CD14-positive monocyte (primary cell): ENCODE results near the gene FLAD1. TPM values are rescaled to one million over a fixed set of nuclear protein-coding genes. Genes with fewer than 3 reads are reported as not detected.

Source experiments
- DNase-seq, 3 donors: peaks; one replicate each; pipeline ENCODE4 v3.0.0-alpha.2; 2011 to 2022
- H2AFZ ChIP-seq: 2 replicates; pipeline ENCODE4 v1.6.0; 2012; ENCODE audit warnings: mild to moderate bottlenecking, low read depth, low read length, inconsistent platforms; ENCODE audit not compliant: insufficient read depth, poor library complexity, severe bottlenecking
- H3K27ac ChIP-seq, 2 donors: 1 replicate in 1 of 2; 2 replicates in 1 of 2; pipeline ENCODE4 v1.5.1; 2012 to 2013; ENCODE audit warnings: low read length in 2 of 2, control low read depth in 1 of 2, inconsistent platforms in 1 of 2, low read depth in 1 of 2, mild to moderate bottlenecking in 1 of 2
- H3K27me3 ChIP-seq, 2 donors: one replicate each; pipeline versions ENCODE4 v1.6.0 to v1.6.1; 2011 to 2013; ENCODE audit warnings: low read length in 2 of 2; ENCODE audit not compliant: control insufficient read depth in 2 of 2, insufficient read depth in 2 of 2
- H3K36me3 ChIP-seq, 2 donors: replicated peaks in 1 of 2; 1 replicate in 1 of 2; 2 replicates in 1 of 2; pipeline versions ENCODE4 v1.5.1 to v1.6.1; 2012 to 2013; ENCODE audit warnings: low read length in 2 of 2, control low read depth in 1 of 2, inconsistent platforms in 1 of 2, mild to moderate bottlenecking in 1 of 2; ENCODE audit not compliant: insufficient read depth in 2 of 2, control insufficient read depth in 1 of 2
- H3K4me1 ChIP-seq, 2 donors: 1 replicate in 1 of 2; 2 replicates in 1 of 2; pipeline versions ENCODE4 v1.5.1 to v1.6.1; 2012 to 2013; ENCODE audit warnings: low read length in 2 of 2, control low read depth in 1 of 2, inconsistent platforms in 1 of 2, mild to moderate bottlenecking in 1 of 2, moderate library complexity in 1 of 2; ENCODE audit not compliant: insufficient read depth in 2 of 2, control insufficient read depth in 1 of 2
- H3K4me2 ChIP-seq: replicated peaks from 2 replicates; pipeline ENCODE3; 2012; ENCODE audit warnings: low read length, moderate library complexity, mild to moderate bottlenecking; ENCODE audit not compliant: poor library complexity, severe bottlenecking; ENCODE audit errors: extremely low read depth
- H3K4me3 ChIP-seq, 3 experiments: fragments of 200-600 bp in 1 of 3; sonication (generic) in 1 of 3; replicated peaks in 1 of 3; 1 replicate in 2 of 3; 2 replicates in 1 of 3; pipeline ENCODE4 v1.5.1; 2011 to 2013; ENCODE audit warnings: low read length in 3 of 3, mild to moderate bottlenecking in 3 of 3, control low read depth in 2 of 3, low read depth in 2 of 3, inconsistent platforms in 1 of 3, moderate library complexity in 1 of 3
- H3K79me2 ChIP-seq: 2 replicates; pipeline ENCODE4 v1.6.0; 2012; ENCODE audit warnings: mild to moderate bottlenecking, control low read depth, inconsistent platforms, low read length, moderate library complexity; ENCODE audit not compliant: insufficient read depth
- H3K9ac ChIP-seq: 2 replicates; pipeline ENCODE4 v1.6.0; 2017; ENCODE audit warnings: low read length, mild to moderate bottlenecking; ENCODE audit not compliant: insufficient read depth, poor library complexity, severe bottlenecking
- H3K9me3 ChIP-seq, 2 donors: replicated peaks in 1 of 2; 1 replicate in 1 of 2; 2 replicates in 1 of 2; pipeline versions ENCODE4 v1.5.1 to v1.6.1; 2012 to 2013; ENCODE audit warnings: low read length in 2 of 2, control low read depth in 1 of 2; ENCODE audit not compliant: control insufficient read depth in 1 of 2, insufficient read depth in 1 of 2
- H4K20me1 ChIP-seq: 2 replicates; pipeline ENCODE4 v1.6.0; 2012; ENCODE audit warnings: mild to moderate bottlenecking, low read length, control low read depth, moderate library complexity; ENCODE audit not compliant: insufficient read depth
- H3K27ac Mint-ChIP-seq, 7 donors: one replicate each; pipeline ENCODE4 v1.8.0; 2020; ENCODE audit warnings: mild to moderate bottlenecking in 7 of 7, mixed read lengths in 7 of 7, moderate library complexity in 6 of 7, inconsistent platforms in 2 of 7
- H3K27me3 Mint-ChIP-seq, 3 donors: one replicate each; pipeline ENCODE4 v1.8.0; 2021 to 2022; ENCODE audit warnings: low read depth in 3 of 3, mild to moderate bottlenecking in 3 of 3, mixed read lengths in 3 of 3, moderate library complexity in 3 of 3, inconsistent platforms in 1 of 3
- H3K36me3 Mint-ChIP-seq, 2 donors: one replicate each; pipeline ENCODE4 v1.8.0; 2020; ENCODE audit warnings: mixed read lengths in 2 of 2, inconsistent platforms in 1 of 2, mild to moderate bottlenecking in 1 of 2
- H3K4me1 Mint-ChIP-seq: one replicate; pipeline ENCODE4 v1.8.0; 2020; ENCODE audit warnings: mild to moderate bottlenecking, mixed read lengths
- H3K4me3 Mint-ChIP-seq, 2 donors: one replicate each; pipeline ENCODE4 v1.8.0; 2020; ENCODE audit warnings: mild to moderate bottlenecking in 2 of 2, mixed read lengths in 2 of 2, moderate library complexity in 1 of 2
- H3K9me3 Mint-ChIP-seq, 7 donors: one replicate each; pipeline ENCODE4 v1.8.0; 2020 to 2022; ENCODE audit warnings: mixed read lengths in 7 of 7, mild to moderate bottlenecking in 6 of 7, moderate library complexity in 6 of 7, inconsistent platforms in 2 of 7
- WGBS: methylation state at CpG from one replicate; pipeline ENCODE4 v1.1.5; 2013; ENCODE audit warnings: missing lambda C conversion rate; ENCODE audit not compliant: insufficient coverage; 5-methylcytosine and 5-hydroxymethylcytosine counted together
- intact Hi-C, 2 donors: fragments of 100-400 bp; cut with micrococcal nuclease; formaldehyde crosslinking; loops; one replicate each; pipeline versions ENCODE4 v1.15.0 to v1.15.1; 2023
- polyA plus RNA-seq, 3 donors: library from polyadenylated mRNA; depleted of rRNA in 1 of 3; unstranded in 2 of 3; stranded (reverse) in 1 of 3; fragments of 300-500 nt in 2 of 3; fragments of >200 nt in 1 of 3; fragmentation: Illumina TruSeq in 2 of 3; gene quantifications; 1 replicate in 2 of 3; 2 replicates in 1 of 3; pipeline ENCODE4 v1.2.3, GENCODE V29; 2012 to 2021
- TF ChIP-seq, protein P1 (sequence below): fragments of 200-600 bp; IDR thresholded peaks from one replicate; pipeline ENCODE4 v1.8.0; 2022; ENCODE audit warnings: antibody characterized with exemption, mild to moderate bottlenecking

FLAD1 gene
- polyA plus RNA-seq, 3 donors: 31.5 to 41.6 (median 35.1) TPM

DNA sequence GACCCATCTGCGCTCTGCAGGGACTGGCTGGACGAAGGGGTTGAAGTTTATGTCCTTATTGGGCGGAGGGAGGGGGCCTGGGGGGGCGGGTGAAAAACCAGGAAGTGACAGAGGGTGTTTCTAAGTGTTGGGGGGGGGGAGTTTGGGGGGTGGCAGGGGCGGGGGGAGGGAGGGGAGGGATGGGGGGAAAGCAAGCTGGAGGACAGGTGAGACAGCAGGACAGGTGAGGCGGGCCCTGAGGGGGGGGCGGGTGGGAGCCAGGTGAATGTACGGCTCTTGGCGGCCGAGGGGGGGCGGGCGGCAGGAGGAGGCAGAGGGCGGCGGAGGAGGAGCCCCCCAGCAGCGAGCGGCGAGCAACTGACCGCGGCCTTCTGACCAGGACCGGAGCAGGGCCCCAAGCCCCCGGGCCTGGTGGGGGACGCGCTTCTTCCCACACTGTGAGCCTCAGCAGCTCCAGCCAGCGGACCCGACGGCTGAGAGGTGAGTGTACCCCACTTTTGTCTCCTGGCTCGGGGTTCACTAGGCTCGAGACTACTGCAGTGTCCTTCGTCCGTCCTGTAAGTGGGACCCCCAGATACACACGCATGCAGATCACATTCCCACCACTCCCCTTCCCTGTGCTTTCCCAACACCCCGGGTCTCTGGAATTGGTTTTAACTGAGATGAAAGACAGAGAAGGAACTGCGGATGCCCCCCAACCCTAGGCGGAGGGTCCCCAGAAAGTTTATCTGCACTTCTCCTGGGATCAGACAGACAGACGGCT, 19.5 kb downstream of the FLAD1 start, which contains the start of gene ZBTB7B:
ZBTB7B (plus strand) TSS at position 339 of the 763 bp plus-strand sequence. CDS start 11,859 bp downstream, outside the sequence.
- peaks cover 56% of the 10 kb centered on the region for H3K4me1 Mint-ChIP-seq
- peaks cover 78% of the 10 kb centered on the region for H3K79me2 ChIP-seq

DNA sequence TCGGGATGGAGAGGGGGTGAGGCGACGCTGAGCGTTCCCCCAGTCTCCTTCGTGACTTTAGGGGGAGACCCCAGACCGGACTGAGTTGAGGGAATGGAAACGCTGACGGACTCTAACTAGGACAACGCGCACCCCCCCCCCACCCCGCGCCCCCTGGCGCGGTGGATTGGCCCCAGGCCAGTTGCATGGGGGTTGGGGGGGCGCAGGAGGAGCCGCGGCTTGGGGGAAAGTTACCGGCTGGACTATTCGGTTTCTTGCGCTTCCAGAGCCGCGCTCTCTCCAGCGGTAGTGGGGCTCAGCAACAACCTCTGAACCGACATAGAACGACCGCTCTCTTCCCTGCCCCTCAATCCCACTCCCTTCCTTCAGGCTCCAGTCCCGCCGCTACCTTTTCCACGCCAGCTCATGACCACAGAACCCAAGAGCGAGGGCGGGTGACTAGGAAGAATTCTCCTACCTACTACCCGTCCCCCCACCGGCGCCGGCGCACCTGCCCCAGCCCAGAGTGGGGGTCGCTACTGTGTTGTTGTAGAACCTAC, 20.2 kb downstream of the FLAD1 start:
- H3K36me3 ChIP-seq: no peaks in the 10 kb centered on the region
- H3K9ac ChIP-seq: peak overlapping the region; percentile 85
- peaks cover 3 to 7% of the 10 kb centered on the region in 2 donors for H3K36me3 Mint-ChIP-seq
- H3K27ac ChIP-seq: peak overlapping the region; percentile 91 to 99
- H3K4me3 Mint-ChIP-seq: peak overlapping the region; percentile 95 to 98
- intact Hi-C loops: loop anchor here (2.0 to 5.0 kb wide), 4 partner anchors 14 to 59 kb away; partner anchors contain the start of genes PYGO2 (in 2 of the 2), ADAM15 (in 1 of the 2) and EFNA4 (in 1 of the 2)
- peak overlapping the region; percentile 100 for H3K4me2 ChIP-seq
- peak overlapping the region; percentile 84 to 100 (median 99) for H3K4me3 ChIP-seq
- peaks cover 65 to 72% of the 10 kb centered on the region in 2 donors for H3K4me1 ChIP-seq
- peaks cover 0 to 4% (median 0%) of the 10 kb centered on the region in 3 donors for H3K27me3 Mint-ChIP-seq
- TF ChIP-seq, protein P1, sequence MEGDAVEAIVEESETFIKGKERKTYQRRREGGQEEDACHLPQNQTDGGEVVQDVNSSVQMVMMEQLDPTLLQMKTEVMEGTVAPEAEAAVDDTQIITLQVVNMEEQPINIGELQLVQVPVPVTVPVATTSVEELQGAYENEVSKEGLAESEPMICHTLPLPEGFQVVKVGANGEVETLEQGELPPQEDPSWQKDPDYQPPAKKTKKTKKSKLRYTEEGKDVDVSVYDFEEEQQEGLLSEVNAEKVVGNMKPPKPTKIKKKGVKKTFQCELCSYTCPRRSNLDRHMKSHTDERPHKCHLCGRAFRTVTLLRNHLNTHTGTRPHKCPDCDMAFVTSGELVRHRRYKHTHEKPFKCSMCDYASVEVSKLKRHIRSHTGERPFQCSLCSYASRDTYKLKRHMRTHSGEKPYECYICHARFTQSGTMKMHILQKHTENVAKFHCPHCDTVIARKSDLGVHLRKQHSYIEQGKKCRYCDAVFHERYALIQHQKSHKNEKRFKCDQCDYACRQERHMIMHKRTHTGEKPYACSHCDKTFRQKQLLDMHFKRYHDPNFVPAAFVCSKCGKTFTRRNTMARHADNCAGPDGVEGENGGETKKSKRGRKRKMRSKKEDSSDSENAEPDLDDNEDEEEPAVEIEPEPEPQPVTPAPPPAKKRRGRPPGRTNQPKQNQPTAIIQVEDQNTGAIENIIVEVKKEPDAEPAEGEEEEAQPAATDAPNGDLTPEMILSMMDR: no peak
- peak overlapping the region; percentile 92 to 99 (median 95) for H3K27ac Mint-ChIP-seq
- no peaks in the 10 kb centered on the region for H3K27me3 ChIP-seq
- peaks cover 85% of the 10 kb centered on the region for H3K79me2 ChIP-seq
- no peaks in the 10 kb centered on the region for H3K9me3 ChIP-seq
- WGBS: 0% methylated on average over 11 of the region's 37 CpGs
- no peaks in the 10 kb centered on the region for H3K9me3 Mint-ChIP-seq
- peaks cover 50% of the 10 kb centered on the region for H3K4me1 Mint-ChIP-seq
- H4K20me1 ChIP-seq: peaks cover 13% of the 10 kb centered on the region
- no peak overlapping the region for H2AFZ ChIP-seq
- peak in 1 of 3 donors; percentile 14 for DNase-seq

More for the DNA sequence above, 19.5 kb downstream of the FLAD1 start, which contains the start of gene ZBTB7B:
- WGBS: 0% methylated on average over 17 of the region's 35 CpGs
- DNase-seq: no peak
- Histone ChIP-seq H2AFZ (peak within 1 kb of the TSS; percentile 75), H3K27me3 (no peaks in the 10 kb centered on the region), H3K4me3 (peak within 1 kb of the TSS; percentile 84 to 100 (median 99)), H3K36me3 (no peaks in the 10 kb centered on the region), H3K27ac (peak within 1 kb of the TSS; percentile 95 to 99), H3K9me3 (no peaks in the 10 kb centered on the region), H3K4me1 (peaks cover 66 to 72% of the 10 kb centered on the region in 2 donors), H4K20me1 (peaks cover 19% of the 10 kb centered on the region), H3K9ac (peak within 1 kb of the TSS; percentile 85), H3K4me2 (peak within 1 kb of the TSS; percentile 100)
- Mint-ChIP-seq H3K27me3 (peaks cover 0 to 4% (median 0%) of the 10 kb centered on the region in 3 donors), H3K9me3 (no peaks in the 10 kb centered on the region), H3K4me3 (peak within 1 kb of the TSS; percentile 96 to 99), H3K36me3 (peaks cover 3 to 7% of the 10 kb centered on the region in 2 donors), H3K27ac (peak within 1 kb of the TSS; percentile 92 to 100 (median 98))
- TF ChIP-seq, protein P1: no peak
- intact Hi-C loops: loop anchor here (2.0 to 5.0 kb wide), 4 partner anchors 14 to 60 kb away; partner anchors contain the start of genes PYGO2 (in 2 of the 2), ADAM15 (in 1 of the 2) and EFNA4 (in 1 of the 2)
